Measurements from ENCODE around the gene HDHD2. TPM values are rescaled to one million over a fixed set of nuclear protein-coding genes. Genes with fewer than 3 reads are reported as not detected.

HDHD2 gene
- total RNA-seq, 2 experiments from 2014 or later: 28.1 to 32.2 TPM

DNA sequence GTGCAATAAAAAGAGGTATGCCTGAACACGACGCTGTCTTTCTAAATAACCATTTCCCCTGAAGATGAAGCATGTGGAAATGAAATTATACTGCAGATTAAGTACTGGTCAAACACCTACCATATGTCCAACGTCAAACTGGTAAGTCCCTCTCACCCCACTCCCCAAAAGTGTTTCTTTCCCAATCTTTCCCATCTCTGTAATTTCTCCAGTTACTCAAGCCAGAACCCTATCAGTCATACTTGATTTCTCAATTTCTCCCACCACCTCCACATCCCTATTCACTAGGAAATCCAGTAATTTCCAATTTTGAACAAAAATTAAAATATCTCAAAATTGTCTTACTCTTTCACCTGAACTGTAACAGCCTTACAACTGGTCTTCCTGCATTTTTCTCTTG is 29.2 kb downstream of the HDHD2 start:
- Mint-ChIP-seq H3K27me3 (no peaks in the 10 kb centered on the region), H3K9me3 (no peaks in the 10 kb centered on the region), H3K4me3 (no peak overlapping the region), H3K36me3 (ENCODE audit: low read depth) (peaks cover 39% of the 10 kb centered on the region), H3K4me1 (ENCODE audit: low read depth) (peaks cover 25% of the 10 kb centered on the region), H3K27ac (peak overlapping the region; percentile 2)
- intact Hi-C loops (cut with micrococcal nuclease): loop anchor here (10.0 kb wide), 1 partner anchor 54 kb away; the partner anchor contains the start of gene IER3IP1
- DNase-seq (no peak), ATAC-seq (no peak)
- ChIA-PET POLR2A (no interaction called here), CTCF (interaction anchor here (1.1 to 1.2 kb wide), 2 partner anchors 84 to 94 kb away, joined by 3 to 5 read pairs; no protein-coding TSS in a partner anchor)
- TF ChIP-seq, protein P1, sequence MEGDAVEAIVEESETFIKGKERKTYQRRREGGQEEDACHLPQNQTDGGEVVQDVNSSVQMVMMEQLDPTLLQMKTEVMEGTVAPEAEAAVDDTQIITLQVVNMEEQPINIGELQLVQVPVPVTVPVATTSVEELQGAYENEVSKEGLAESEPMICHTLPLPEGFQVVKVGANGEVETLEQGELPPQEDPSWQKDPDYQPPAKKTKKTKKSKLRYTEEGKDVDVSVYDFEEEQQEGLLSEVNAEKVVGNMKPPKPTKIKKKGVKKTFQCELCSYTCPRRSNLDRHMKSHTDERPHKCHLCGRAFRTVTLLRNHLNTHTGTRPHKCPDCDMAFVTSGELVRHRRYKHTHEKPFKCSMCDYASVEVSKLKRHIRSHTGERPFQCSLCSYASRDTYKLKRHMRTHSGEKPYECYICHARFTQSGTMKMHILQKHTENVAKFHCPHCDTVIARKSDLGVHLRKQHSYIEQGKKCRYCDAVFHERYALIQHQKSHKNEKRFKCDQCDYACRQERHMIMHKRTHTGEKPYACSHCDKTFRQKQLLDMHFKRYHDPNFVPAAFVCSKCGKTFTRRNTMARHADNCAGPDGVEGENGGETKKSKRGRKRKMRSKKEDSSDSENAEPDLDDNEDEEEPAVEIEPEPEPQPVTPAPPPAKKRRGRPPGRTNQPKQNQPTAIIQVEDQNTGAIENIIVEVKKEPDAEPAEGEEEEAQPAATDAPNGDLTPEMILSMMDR (IDR thresholded peaks at IDR 0.05): no peak

DNA sequence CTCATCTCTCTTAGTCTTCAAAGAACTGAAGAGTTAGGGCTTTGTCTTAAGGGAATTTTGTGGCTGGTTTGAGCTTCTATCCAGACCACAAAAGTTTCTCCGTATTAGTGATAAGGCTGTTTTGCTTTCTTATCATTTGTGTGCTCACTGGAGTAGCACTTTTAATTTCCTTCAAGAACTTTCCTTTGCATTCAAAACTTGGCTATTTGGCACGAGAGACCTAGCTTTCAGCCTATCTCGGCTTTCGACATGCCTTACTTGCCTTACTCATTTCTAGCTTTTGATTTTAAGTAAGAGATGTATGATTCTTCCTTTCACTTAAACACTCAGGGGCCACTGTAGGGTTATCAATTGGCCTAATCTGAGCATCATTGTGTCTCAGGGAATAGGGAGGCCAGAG is 29.9 kb downstream of the HDHD2 start:
- Mint-ChIP-seq H3K27me3 (no peaks in the 10 kb centered on the region), H3K4me3 (no peak overlapping the region), H3K9me3 (no peaks in the 10 kb centered on the region), H3K27ac (peak overlapping the region; percentile 28), H3K36me3 (ENCODE audit: low read depth) (peaks cover 36% of the 10 kb centered on the region), H3K4me1 (ENCODE audit: low read depth) (peaks cover 25% of the 10 kb centered on the region)
- ATAC-seq: peak; percentile 80
- ChIA-PET POLR2A (interaction anchor here (0.8 to 1.1 kb wide), 2 partner anchors 29 to 55 kb away, joined by 3 read pairs; no protein-coding TSS in a partner anchor), CTCF (interaction anchor here (0.6 to 1.2 kb wide), 2 partner anchors 94 to 126 kb away, joined by 3 read pairs; no protein-coding TSS in a partner anchor)
- TF ChIP-seq, protein P1 (IDR thresholded peaks at IDR 0.05): no peak
- DNase-seq: peak; percentile 5
- intact Hi-C loops (cut with micrococcal nuclease): loop anchor here (10.0 kb wide), 1 partner anchor 54 kb away; the partner anchor contains the start of gene IER3IP1

DNA sequence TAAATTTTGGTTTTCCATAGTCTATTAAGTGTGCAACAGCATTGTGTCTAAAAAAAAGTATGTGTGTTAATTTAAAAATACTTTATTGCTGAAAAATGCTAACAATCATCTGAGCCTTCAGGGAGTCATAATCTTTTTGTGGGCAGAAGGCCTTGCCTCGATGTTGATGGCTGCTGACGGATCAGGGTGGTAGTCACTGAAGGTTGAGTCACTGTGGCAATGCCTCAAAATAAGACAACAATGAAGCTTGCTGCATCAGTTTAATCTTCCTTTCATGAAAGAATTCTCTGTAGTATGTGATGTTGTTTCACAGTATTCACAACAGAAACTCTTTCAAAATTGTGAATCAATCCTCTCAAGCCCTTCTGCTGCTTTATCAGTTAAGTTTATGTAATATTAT is 31.3 kb downstream of the HDHD2 start:
- DNase-seq (no peak), ATAC-seq (no peak)
- ChIA-PET POLR2A (no interaction called here), CTCF (interaction anchor here (1.3 kb wide), 1 partner anchor 86 kb away, joined by 5 read pairs; no protein-coding TSS in a partner anchor)
- TF ChIP-seq, protein P1 (IDR thresholded peaks at IDR 0.05): no peak
- H3K9me3 Mint-ChIP-seq: no peaks in the 10 kb centered on the region
- peaks cover 25% of the 10 kb centered on the region for H3K4me1 Mint-ChIP-seq (ENCODE audit: low read depth)
- no peak overlapping the region for H3K27ac Mint-ChIP-seq
- intact Hi-C loops (cut with micrococcal nuclease): no loop called here
- H3K27me3 Mint-ChIP-seq: no peaks in the 10 kb centered on the region
- no peak overlapping the region for H3K4me3 Mint-ChIP-seq
- H3K36me3 Mint-ChIP-seq (ENCODE audit: low read depth): peaks cover 38% of the 10 kb centered on the region

DNA sequence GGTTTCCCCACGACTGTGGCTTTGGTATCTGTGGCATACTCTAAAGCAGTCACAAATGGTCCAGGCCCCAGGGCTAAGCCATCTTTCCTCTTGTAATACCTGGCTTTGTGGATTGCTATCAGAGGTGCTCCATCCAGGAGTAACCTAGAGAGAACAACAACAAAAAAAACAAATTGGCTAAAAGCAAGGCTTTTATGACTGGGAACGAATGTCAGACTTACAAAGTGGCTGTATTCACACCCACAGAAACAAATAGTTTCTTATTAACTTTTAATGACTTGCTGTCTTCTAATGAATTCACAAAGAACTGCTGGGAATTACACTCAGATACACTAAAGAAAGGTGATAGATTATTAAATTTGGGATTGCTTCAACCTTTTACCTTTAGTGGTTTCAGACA is 35.1 kb downstream of the HDHD2 start:
- Mint-ChIP-seq H3K9me3 (no peaks in the 10 kb centered on the region), H3K4me1 (ENCODE audit: low read depth) (peaks cover 5% of the 10 kb centered on the region), H3K27me3 (no peaks in the 10 kb centered on the region), H3K4me3 (no peak overlapping the region), H3K27ac (no peak overlapping the region), H3K36me3 (ENCODE audit: low read depth) (peaks cover 25% of the 10 kb centered on the region)
- CTCF ChIA-PET: interaction anchor here (1.7 kb wide), 1 partner anchor 16 kb away, joined by 3 read pairs; no protein-coding TSS in a partner anchor
- no peak for ATAC-seq
- TF ChIP-seq, protein P1 (IDR thresholded peaks at IDR 0.05): no peak
- intact Hi-C loops (cut with micrococcal nuclease): no loop called here
- POLR2A ChIA-PET: no interaction called here
- no peak for DNase-seq

DNA sequence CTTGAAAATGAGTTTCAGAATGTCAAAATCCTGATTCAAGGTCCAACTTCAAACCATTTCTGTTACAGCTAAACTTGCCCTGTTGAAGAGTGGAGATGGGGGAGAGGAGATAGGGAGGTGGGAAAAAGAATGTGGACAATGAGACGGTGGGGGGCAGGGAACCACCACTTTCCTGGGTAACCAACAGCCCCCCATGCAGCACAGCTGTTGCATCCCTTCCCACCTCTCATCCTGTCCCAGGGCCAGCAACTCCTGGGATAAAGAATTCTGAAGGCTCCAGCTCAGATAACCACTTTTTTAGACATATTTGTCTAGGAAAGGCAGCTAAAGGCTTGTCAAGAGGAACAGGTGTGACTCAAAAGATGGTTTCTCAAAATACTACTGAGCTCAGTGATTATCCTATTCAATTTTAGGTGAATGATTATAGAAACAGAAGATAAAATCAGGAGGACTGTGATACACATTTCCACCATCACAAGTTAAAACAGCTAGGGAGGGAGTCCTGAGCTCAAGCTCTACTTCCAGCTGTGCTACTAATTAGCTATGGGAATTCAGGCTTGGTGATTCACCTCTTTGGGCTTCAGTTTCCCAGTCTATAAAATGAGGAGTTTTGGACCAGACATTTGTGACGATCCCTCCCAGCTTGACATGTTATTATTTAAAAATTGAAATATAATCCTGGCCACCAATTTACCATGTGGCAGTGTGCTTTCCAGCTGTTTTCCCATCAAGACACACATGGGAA is 36.3 kb downstream of the HDHD2 start:
- ChIA-PET POLR2A (interaction anchor here (0.8 kb wide), 1 partner anchor 36 kb away, joined by 3 read pairs; the partner anchor contains the start of gene HDHD2), CTCF (interaction anchor here (1.0 to 5.1 kb wide), 3 partner anchors 12 to 90 kb away, joined by 4 to 26 read pairs (median 5); no protein-coding TSS in a partner anchor)
- Mint-ChIP-seq H3K27me3 (no peaks in the 10 kb centered on the region), H3K4me1 (ENCODE audit: low read depth) (no peaks in the 10 kb centered on the region), H3K9me3 (no peaks in the 10 kb centered on the region), H3K27ac (no peak overlapping the region), H3K36me3 (ENCODE audit: low read depth) (peaks cover 16% of the 10 kb centered on the region), H3K4me3 (no peak overlapping the region)
- no peak for ATAC-seq
- no peak for DNase-seq
- TF ChIP-seq, protein P1 (IDR thresholded peaks at IDR 0.05): no peak
- intact Hi-C loops (cut with micrococcal nuclease): no loop called here
